GM12801 (cell line): ENCODE data around the gene GRID1.

Experiments
- CTCF ChIP-seq: IDR thresholded peaks from one replicate; pipeline ENCODE4 v1.5.1; 2011; ENCODE audit warnings: control low read depth; ENCODE audit not compliant: insufficient read length; ENCODE audit errors: extremely low read depth

GRID1 gene

DNA sequence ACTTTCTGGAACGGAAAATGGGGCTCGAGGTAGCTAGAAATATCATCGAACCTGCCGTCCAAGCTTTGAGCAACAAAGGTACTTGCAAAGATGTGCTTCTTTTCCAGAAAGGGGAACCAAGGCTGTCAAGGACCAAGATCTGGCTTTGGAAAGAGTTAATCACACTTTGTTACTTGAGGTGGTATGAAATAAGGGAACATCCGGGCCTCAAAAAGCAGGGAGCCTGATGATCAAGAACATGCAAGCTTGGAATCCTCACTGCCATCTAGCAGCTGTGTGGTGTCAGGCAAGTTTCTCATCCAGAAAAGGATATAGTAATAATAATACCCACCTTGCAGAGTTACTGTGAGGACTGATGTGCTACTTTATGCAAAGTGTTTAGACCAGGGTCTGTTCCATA lies 329.5 kb downstream of the GRID1 start:
- TF ChIP-seq CTCF, result no peak

GRCh38 chr10:86036544-86036831 lies 330.1 kb downstream of the GRID1 start:
- TF ChIP-seq CTCF, result no peak

GRCh38 chr10:86035791-86036543 lies 330.6 kb downstream of the GRID1 start:
- TF ChIP-seq CTCF, result no peak

DNA sequence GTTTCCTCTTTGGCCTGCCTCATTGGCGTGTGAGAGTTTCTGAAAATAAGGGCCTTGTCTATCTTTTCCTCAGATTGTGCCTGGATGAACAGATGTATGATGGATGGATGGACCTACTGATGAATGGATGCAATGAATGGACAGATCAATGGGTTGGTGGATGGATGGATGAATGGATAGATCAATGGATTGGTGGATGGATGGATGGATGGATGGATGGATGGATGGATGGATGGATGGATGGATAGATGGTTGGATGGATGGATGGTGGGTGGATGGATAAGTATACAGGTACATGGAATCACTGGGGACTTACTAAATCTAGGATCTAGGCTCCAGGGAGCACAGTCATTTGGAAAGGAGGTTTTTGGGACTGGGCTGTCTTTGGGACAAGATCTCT lies 331.9 kb downstream of the GRID1 start:
- no peak for TF ChIP-seq CTCF

GRCh38 chr10:86033581-86033980 lies 333.0 kb downstream of the GRID1 start:
- no peak for TF ChIP-seq CTCF

GRCh38 chr10:86030312-86030711 lies 336.3 kb downstream of the GRID1 start:
- TF ChIP-seq CTCF, result no peak

DNA sequence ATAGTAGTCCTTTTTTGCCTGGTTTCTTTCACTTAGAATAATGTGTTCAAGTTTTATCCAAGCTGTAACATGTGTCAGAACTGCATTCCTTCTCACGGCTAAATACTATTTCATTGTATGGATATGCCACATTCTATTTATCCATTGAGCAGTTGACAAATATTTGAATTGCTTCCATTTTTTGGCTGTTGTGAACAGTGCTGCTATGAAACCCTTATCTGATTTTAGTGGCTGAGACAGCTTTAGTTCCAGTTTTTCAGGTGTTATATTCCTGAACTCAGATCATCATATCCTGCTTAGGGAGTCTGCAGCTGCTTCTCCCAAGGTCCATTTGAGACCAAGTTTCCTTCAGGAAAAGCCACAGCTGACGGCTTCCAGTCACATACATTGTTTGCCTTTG lies 339.2 kb downstream of the GRID1 start:
- no peak for TF ChIP-seq CTCF

DNA sequence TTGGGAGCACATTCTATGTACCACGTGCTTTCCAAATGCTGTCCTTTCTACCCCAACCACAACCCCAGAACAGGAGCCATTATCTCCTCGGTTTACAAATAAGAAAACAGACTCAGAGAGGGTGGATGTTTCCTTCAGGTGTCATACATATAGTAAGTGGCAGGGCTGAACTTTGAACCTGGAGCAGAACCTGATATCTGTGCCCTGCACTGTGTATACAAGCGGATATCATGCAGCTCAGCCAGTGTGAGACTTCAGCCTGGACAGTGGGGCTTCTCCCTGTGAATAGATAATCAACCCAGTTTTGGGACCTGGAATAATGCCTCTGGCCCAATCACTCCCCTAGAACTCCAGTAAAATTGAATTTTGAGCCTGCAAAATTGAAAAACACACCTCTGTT lies 341.1 kb downstream of the GRID1 start:
- no peak for TF ChIP-seq CTCF
